NCI-H2227 (cell line): ENCODE results near the gene SKAP1.
A peak's percentile ranks its signal among the peaks of the same experiment; 100 is the strongest.

ENCODE experiments used
- DNase-seq: peaks from one replicate; lab custom pipeline; 2025; ENCODE audit not compliant: unreplicated experiment; lab: John Stamatoyannopoulos, UW

The SKAP1 gene

DNA sequence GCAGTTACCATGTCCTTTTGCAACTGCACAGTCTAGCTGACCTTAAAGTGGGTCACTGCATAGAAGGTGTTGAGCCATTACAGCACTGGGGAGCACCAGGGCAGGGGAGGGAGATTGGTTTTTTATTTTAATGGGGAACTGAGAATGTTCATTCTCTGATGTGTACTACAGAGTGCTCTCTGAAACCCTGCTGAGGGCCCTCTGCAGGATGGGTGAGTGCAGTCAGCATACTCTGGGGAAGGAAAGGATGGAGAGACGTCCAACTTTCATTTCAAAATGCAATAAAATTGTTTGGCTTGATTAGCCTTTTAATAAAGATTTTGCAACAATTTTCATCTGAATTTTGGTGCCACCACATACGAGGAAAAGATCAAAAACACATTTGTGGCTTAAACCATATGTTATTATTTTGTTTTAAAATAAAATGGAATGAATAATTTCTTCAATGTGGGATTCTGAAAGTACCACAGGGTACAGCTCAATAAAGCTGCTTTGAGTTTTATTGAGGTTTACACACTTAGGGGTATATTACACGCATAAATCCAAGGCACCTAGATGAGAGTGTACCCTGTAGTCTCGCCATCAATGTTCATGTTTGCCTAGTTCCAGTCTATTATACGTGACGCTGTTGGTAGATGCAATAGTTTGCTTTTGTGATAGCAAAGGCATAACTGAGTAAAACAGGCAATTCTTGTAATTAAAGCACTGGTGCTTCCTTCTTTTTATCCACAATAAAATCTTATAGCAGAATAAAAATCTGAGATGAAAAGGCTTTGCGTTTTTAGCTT, 249.0 kb downstream of the SKAP1 start:
- no peak for DNase-seq

DNA sequence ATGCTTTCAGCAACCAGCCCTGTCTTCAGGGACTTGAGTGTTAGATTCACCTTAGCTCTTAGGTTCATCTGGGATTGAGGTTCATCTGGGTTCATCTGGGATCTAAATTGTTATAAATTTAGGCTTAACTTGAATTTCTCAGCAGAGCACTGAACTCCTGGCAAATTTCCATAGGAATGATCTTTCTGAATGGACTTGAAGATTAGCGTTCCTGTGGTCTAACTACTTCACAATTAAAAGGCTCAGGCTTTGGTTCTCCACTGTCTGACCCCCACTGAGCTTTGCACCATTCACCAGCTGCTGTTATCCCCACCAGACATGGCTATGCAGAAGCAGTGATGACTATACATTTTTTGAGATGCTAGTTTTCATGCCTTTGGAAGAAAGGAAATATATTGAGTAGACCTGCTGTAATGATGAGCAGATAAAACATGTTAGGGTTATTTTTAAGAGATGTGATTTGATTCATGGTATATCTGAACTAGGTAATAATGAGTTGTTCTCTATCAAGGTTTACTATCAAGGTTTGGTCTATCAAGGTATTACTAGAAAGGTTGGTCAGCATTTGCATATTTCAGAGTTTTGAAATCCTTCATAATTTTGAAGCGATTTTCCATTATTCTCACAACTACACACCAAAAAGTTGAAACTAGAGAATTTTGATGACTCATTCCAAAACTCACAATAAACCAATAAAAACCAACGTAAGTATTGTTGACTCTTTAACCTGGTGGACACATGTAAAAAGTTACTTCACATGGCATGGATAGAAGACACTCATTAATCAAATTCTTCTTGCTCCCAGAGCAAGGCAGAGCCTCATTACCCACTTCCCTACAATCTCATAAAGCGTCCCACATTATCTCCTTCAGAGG, 250.7 kb downstream of the SKAP1 start:
- no peak for DNase-seq

DNA sequence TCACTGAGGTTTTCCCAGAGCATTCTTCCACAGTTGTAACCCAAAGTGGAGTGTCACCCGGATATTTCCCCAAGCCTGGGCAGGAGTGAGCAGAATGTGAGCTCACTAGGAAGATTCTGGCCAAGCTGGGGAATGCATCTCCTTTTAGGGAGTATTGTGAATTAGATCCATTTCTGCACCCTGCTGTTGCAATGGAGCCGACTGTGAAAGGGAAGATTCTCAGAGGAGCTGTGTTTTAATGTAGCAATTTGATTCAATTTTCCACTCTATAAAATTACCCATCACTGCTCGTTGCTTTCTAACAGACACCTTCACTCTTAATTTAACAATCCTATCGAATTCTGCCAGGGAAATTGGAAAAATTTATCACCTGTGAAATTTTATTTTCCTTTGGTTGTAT, 251.7 kb downstream of the SKAP1 start:
- DNase-seq: peak; percentile 61

DNA sequence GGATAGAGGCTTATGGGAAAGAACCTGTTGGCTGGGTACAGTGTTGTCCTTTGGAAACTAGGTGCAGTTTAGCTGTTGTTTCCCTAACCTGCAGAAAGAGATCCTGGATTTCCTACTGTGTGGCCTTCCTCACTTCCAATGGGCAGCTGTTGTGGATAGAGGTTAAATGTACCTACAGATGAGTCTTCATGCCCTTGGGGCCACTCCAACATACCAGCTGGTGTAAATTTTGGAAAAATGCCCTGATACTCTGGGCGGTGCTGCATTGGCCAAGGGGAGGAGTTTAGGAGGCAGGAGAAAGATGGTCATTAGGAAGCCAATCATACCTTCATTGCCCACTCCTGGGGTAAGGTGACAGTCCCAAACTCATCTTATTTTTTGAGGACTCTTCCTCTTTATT, 252.2 kb downstream of the SKAP1 start:
- no peak for DNase-seq

DNA sequence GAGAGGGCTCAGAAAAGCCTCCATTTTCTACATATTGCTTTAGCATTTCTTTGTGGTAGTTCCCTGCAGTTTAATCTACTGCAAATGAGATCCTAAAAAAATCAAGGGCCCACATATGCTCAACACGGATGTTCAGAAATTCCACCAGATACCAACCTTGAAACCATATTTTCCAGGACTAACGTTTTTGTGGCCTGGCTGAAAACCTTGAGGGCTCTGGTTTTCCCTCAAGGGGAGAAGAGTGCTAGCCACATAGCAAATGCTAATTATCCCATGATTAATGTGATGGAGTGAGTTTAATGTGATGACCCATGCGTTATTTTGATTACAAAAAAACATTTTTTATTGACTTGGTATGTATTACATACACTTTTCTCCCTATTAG, 253.6 kb downstream of the SKAP1 start:
- no peak for DNase-seq

DNA sequence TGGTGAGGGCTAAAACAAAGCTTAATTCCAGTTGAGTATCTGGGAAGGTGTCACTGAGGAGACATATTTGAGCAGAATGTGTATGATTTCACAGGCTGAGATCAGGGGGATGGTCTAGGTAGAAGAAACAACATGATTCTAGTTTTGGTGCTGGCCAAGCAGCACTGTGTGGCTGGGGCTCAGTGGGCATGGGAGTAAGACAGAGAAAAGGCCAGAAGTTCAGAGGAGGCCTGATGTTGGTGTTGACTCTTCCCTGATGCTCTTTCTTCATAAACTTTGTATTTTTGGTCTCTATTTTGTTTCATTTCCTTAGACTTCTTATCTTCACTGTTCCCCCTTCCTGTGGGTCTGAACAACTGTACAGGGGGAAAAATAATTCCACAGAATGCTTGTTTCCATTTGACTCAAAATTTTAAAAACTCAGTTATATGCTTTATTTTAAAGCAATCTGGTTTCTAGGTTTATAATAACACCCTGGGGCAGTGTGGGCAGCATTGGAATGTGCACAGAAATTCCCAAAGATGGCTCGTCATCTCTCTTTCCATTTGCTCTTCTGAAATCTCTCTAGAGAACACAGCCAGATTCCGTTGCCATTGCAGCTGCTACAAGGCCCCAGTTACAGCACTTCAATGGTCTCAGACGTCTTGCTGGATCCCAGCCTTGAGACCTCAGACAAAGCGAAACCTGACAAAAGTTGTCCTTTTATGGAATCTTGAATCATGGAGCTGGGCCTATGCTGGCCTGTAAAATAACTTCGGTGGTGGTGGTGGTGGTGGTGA, 254.1 kb downstream of the SKAP1 start:
- no peak for DNase-seq

DNA sequence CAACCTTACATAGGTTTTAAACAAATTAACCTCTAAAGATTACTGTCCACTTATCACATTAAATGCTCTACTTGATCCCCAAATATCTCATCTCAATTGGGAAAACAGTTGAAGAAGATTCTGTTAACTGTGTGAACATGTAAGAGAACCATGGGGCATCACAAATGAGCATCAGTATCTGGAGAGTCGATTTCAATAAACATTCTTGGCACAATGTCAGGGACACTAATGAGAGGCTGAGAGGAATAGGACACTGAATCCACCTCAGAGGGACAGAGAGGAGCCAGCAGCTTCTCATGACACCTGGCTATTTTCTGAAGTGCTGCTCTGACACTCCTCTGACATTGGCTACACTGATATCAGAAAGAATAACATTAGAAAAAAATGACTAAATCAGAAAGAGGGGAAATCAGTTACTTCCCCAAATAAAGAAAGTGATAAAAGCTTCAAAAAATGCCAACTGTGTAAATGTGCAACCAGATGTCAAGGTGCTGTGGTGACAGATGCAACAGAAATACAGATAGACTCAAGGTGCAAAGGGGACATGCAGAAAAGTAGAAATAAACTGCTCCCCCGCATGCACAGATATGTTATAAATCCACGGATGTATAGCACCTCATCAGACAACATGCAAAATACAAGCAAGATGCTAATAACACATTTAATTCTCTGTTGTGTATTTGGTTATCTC, 255.0 kb downstream of the SKAP1 start:
- peak; percentile 10 for DNase-seq

DNA sequence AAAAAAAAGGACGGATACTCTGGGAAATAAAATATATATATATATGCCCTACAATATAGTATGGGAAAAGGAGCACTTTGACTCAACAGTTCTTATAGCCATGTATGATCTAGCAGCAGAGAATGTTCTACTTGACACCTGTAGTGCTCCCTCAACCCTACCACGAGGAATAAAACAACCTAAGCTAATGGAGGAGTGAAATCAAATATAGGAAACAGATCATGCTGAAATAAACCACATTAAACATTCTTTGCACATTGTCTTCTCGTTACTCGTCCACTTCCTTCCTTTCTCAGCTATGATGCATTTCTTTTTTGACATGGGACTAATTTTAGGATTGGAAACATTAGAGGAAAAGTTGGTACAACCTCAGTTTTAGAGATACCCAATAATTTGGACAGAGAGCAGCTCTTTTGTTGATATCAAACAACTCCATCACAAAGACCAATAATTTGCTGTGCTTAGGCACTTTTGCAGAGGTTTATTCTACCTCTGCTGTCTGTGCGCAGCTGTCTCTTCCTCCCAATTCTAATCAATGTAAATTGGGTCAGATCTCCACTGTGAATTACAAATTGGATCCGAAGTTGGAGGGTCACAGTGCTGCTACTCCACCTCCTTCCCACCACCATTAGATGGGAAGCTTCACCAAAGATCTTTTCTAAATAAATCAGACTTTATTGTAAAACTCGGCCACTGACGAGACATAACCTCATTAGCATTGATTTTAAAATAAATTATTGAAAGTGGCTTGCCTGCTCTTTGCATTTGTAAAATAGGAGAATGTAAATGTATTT, 256.6 kb downstream of the SKAP1 start:
- no peak for DNase-seq

DNA sequence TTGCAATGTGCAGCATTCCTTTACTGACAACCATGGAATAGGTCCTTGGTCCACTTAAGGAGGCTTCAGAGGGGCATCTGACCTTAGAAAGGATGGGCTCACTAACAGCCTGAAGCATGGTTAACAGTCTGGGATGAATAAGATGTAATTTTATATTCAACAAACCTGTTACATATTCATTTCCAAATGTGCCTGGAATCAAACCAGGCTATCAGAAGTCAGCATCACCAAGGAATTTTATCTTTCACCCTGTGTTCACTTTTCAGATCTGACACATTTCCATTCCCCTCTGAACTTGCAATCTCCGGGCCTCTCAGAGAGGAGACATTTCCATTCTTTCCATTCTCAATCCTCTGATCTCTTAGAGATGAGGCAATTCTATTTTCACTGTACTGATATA, 260.1 kb downstream of the SKAP1 start:
- no peak for DNase-seq

DNA sequence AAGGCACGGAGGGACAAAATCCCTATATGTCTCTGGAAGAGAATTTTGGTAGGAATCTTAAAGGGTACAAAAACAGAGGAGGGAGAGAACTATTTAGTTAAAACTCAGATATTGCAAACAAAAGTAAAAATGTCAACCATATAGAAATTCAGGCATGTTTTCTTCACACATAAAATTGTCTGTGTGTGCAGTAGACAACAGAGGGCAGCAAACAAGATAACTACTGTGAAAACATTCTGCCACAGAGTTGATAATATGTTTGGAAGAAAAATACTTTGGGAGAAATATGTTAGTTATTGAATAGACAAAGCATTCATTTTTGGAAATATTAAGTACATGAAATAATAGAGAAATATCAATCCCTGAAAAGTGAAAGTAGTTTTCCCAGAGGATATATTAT, 266.2 kb downstream of the SKAP1 start:
- DNase-seq: no peak

DNA sequence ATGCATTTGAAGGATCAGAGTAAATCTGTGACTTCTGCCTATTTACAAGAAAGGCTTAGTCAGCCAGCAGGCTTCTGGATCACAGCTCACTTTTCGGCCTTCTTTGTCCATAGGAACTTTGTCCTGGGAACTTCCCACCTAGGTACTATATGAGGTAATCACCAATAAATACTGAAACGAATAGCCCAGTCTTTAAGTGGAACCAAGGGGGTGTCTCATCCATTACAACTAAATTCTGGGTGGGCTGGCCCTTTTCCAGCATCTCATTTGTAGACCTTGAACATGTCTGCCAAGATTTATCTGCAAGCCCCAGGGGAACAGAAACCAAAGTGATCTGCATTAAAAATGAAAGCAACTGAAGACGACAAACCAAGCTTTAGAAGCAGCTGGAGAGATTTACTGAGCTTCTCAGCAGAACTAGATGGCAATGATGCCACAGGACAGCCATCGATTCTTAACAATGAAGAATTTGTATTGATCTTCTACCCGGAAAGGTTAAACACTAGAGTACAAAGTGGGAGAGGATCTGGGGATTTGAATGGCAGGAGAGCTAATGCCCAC, 267.0 kb downstream of the SKAP1 start:
- DNase-seq: no peak

DNA sequence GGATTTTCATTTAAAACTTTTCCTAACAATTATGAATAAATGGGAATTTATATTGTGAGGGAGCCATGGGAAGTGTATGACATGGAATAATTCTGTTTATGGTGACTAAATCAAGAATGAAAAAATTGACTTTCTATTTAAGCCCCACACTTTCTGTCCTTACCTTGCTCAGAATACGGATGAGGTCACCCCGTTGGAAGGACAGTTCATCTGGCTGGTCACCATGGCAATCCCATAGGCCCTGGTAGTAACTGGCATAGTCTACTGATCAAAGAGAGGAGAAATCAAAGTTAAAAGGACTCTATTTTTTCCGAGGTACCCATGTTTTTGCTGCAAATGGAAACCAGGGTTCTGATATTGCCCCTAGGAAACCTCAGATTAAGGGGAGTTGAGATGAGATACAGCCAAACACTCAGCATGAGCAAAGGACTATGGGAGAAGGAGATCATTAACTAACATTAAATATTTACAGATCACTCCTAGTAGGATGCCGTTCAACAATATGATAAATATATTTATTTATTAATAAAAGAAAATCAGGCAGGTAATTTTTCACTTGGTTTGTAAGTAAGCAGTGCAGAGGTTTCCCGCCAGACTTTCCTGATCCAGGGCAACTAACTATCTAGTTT, 267.6 kb downstream of the SKAP1 start:
- DNase-seq: no peak

DNA sequence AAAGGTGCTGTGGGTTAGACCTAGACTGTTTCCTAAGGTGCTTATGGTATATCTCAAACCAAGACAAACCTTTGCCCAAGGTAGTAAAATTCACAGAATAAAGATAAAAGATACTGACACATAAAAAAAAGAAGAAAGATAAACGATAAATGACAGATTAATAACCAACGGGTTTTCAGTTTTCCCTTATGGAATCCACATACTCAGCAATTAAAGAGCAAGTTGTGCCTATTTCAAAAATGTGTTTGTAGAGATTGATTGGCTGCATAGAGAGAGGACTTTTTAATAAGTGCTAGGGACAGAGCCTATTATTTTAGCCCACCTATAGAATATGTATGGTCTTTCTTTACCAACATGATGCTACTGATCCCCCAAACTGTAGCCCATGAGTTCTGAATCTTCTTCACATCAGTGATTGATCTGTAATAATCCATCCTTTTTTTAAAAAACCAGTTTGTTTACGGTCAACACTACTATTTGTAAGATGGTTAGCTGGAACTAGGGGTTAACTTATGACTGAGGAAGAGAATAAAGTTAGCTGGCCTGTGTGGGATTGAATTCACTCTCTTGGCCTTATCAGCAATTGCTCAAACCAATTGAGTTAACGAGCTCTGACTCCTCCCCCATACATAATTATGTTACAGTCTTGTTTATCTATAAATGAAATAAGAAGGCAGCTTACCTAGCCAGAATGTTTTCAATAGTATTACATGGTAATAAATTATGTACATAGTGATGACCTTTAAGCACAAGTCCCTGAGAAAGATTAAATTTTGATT, 268.7 kb downstream of the SKAP1 start:
- DNase-seq: no peak

DNA sequence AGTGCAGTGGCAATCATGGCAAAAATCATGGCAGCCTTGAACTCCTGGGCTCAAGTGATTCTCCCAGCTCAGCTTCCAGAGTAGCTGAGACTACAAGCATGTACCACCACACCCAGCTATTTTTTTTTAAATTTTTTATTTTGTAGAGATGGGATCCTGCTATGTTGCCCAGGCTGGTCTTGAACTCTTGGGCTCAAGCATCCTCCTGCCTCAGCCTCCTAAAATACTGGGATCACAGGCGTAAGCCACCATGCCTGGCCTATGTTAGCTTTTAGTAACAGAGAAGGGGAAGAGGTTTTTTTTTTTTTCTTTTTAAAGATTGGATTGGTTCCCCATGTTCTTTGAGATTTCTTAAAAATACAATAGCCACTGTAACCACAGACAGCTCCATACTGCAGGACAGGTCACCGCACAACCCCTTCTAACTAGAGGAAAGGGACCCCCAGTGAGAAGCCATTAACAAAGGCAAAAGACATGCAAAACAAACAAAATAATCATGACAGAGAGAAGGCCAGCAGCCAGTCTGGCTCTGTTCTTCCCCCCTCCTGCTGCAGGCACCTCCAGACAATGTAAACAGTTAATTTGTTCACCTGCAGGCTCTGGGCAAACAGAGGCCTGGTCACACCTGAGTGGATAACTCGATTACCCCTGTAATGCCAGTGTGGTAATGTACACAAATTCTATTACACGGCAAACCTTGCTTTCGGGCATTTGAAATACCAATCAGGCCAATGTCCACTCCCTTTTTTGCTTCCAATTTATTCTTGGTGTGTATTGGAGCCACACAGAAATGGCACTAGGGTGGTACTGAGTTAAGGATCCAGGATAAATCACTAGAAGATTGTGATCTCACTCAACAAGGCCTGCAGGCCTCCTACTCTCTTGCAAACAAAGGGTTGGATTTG, 269.6 kb downstream of the SKAP1 start:
- no peak for DNase-seq

DNA sequence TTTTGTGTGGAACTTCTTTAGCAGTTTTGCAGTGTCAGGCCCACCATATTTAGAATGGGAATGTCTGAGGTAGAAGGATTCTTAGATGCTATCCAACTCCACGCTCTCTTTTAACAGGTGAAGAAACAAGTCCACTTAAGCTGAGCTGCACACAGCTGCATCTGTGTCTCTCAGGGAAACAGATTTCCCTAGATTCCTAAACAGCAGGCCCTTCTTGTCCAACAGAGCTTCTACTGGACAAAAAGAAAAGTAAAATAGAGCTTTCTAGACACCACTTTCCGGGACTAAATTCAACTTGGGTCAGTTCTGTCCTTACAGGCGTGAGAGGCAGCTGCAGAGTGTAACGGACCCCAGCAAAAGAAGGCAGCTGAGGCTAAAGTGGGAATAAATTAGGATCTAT, 270.8 kb downstream of the SKAP1 start:
- no peak for DNase-seq

DNA sequence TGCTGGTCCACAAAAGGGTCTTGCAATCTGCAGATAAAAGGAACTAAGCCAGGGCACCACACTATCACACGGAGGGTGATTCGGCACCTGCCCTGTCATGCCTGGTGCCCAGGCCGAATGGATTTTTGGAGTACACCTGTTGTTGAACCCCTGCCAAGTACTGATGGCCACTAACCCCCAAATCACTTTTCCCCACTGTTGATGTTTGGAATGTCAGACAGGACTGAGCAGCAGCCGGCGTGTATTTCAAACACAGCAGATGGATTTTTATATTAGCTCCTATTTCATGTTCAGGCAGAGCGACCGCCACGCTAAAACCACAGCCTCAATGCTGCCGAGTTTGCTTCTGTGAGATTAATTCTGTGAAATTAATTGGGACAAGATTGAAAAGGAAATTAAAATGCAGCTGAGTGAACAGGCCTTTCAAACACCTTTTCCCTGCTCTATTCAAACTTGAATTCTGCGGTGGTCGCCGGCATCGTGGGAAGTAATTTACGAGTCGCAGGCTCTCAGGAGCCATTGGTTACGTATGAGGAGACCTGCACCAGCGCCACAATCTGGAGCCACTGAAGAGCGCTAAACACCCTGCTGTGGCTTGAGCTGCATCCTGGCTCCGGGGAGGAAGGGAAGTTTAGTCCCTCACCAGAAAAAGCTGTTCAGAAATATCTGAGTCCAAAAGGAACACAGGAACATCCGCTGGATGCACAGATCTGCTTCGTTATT, 274.0 kb downstream of the SKAP1 start:
- peak; percentile 37 for DNase-seq
